K562 (cell line): Measurements from ENCODE around the gene FTH1. TPM values are rescaled to one million over a fixed set of nuclear protein-coding genes. Genes with fewer than 3 reads are reported as not detected.
A peak's percentile ranks its signal among the peaks of the same experiment; 100 is the strongest.

Source experiments
- ARID2 ChIP-seq: fragments of 450-650 bp; IDR thresholded peaks from 2 replicates; pipeline ENCODE4 v1.6.1; 2017; ENCODE audit warnings: antibody characterized with exemption, mild to moderate bottlenecking
- ASH1L ChIP-seq: fragments of 450-650 bp; IDR thresholded peaks from 2 replicates; pipeline ENCODE4 v1.6.1; 2018; ENCODE audit warnings: borderline replicate concordance, mild to moderate bottlenecking, low read depth; ENCODE audit not compliant: partially characterized antibody
- CREB3 ChIP-seq: fragments of 450-650 bp; conservative IDR thresholded peaks from 2 replicates; pipeline ENCODE4 v1.6.1; 2016; ENCODE audit warnings: missing genetic modification characterization, low read depth, mild to moderate bottlenecking, missing compliant biosample characterization, moderate library complexity
- DIDO1 ChIP-seq: fragments of 450-650 bp; IDR thresholded peaks from 2 replicates; pipeline ENCODE4 v1.6.1; 2016; ENCODE audit warnings: low read depth, missing biosample characterization, missing genetic modification characterization
- E2F4 ChIP-seq: sonication (generic); formaldehyde crosslinking; IDR thresholded peaks from 2 replicates; pipeline ENCODE4 v1.8.0; 2022; ENCODE audit warnings: mild to moderate bottlenecking, low read depth, missing genetic modification reagents
- GABPB2 ChIP-seq: fragments of 250-450 bp; sonication (Bioruptor Pico); conservative IDR thresholded peaks from 2 replicates; pipeline ENCODE4 v1.5.1; 2021; ENCODE audit warnings: mild to moderate bottlenecking
- MAFK ChIP-seq: IDR thresholded peaks from 2 replicates; pipeline ENCODE4 v1.6.1; 2011; ENCODE audit warnings: low read length, improper control_type of control experiment
- NFATC3 ChIP-seq: fragments of 450-650 bp; IDR thresholded peaks from 2 replicates; pipeline ENCODE4 v1.6.1; 2017; ENCODE audit warnings: mild to moderate bottlenecking
- NFYB ChIP-seq: IDR thresholded peaks from 2 replicates; pipeline ENCODE4 v1.6.1; 2011; ENCODE audit warnings: mild to moderate bottlenecking, moderate library complexity; ENCODE audit not compliant: insufficient read length; ENCODE audit errors: extremely low read depth
- NR1H2 ChIP-seq: sonication (generic); formaldehyde crosslinking; IDR thresholded peaks from 2 replicates; pipeline ENCODE4 v1.4.0; 2020; ENCODE audit warnings: mild to moderate bottlenecking, missing genetic modification reagents
- PHB2 ChIP-seq: fragments of 450-650 bp; IDR thresholded peaks from 2 replicates; pipeline ENCODE4 v1.6.1; 2017; ENCODE audit warnings: low read depth
- POLR2A ChIP-seq: fragments of 450-650 bp; conservative IDR thresholded peaks from 2 replicates; pipeline ENCODE4 v1.6.1; 2016
- RBBP5 ChIP-seq: fragments of 200-600 bp; sonication (generic); IDR thresholded peaks from 2 replicates; pipeline ENCODE4 v1.6.1; 2012; ENCODE audit warnings: borderline replicate concordance, mild to moderate bottlenecking, low read length, control low read depth, inconsistent platforms; ENCODE audit not compliant: insufficient read depth, poor library complexity, severe bottlenecking
- SNRNP70 ChIP-seq: fragments of 200-400 bp; formaldehyde crosslinking; optimal IDR thresholded peaks from 2 replicates; pipeline ENCODE3; 2017; ENCODE audit warnings: low read depth, low read length
- TAF1 ChIP-seq: IDR thresholded peaks from 2 replicates; pipeline ENCODE4 v1.6.1; 2011; ENCODE audit warnings: mild to moderate bottlenecking, low read length, moderate library complexity; ENCODE audit not compliant: insufficient read depth, control insufficient read depth, severe bottlenecking; ENCODE audit errors: extremely low read depth
- TEAD4 ChIP-seq, 2 experiments: sonication (generic) in 1 of 2; formaldehyde crosslinking in 1 of 2; IDR thresholded peaks; 2 replicates each; pipeline versions ENCODE4 v1.6.1 to v1.8.0; 2012 to 2022; ENCODE audit warnings: borderline replicate concordance in 1 of 2, inconsistent platforms in 1 of 2, low read length in 1 of 2, mild to moderate bottlenecking in 1 of 2, missing genetic modification reagents in 1 of 2
- XRCC4 ChIP-seq: IDR thresholded peaks from one replicate; pipeline ENCODE4 v1.6.1; 2011; ENCODE audit not compliant: insufficient read depth, insufficient read length; ENCODE audit errors: extremely low read depth
- ZBED1 ChIP-seq: IDR thresholded peaks from 2 replicates; pipeline ENCODE4 v1.6.1; 2014
- ZNF133 ChIP-seq: fragments of 250-450 bp; sonication (Bioruptor Pico); IDR thresholded peaks from 2 replicates; pipeline ENCODE4 v1.4.0; 2020; ENCODE audit warnings: mild to moderate bottlenecking
- ZNF707 ChIP-seq: fragments of 250-450 bp; sonication (Bioruptor Pico); conservative IDR thresholded peaks from 2 replicates; pipeline ENCODE4 v1.8.0; 2022; ENCODE audit warnings: inconsistent platforms, mild to moderate bottlenecking, moderate library complexity
- polyA plus RNA-seq, 8 experiments: library from polyadenylated mRNA; depleted of rRNA in 4 of 8; stranded (reverse) in 5 of 8; unstranded in 3 of 8; fragments of >200 nt; fragmentation: Nextera tagmentation in 2 of 8; fragmentation: Illumina TruSeq in 1 of 8; extraction: Ambion mirVana in 2 of 8; extraction: Trizol in 1 of 8; gene quantifications; 2 replicates each; pipeline versions ENCODE4 v1.2.1 to v1.2.3, GENCODE V29; 2011 to 2014; ENCODE audit warnings: inconsistent platforms in 1 of 8, missing spikeins in 1 of 8
- total RNA-seq, 7 experiments: library from RNA; depleted of rRNA in 6 of 7; stranded (reverse); fragments of >200 nt in 6 of 7; fragmentation: Illumina TruSeq in 2 of 7; extraction: Trizol in 2 of 7; gene quantifications; 2 replicates each; pipeline versions ENCODE4 v1.2.1 to v1.2.3, GENCODE V29; 2011 to 2021; ENCODE audit warnings: low replicate concordance in 1 of 7
- TF ChIP-seq, protein P1 (sequence below): fragments of 450-650 bp; IDR thresholded peaks from 2 replicates; pipeline ENCODE4 v1.6.1; 2018; ENCODE audit warnings: mild to moderate bottlenecking, low read depth; ENCODE audit not compliant: partially characterized antibody
- TF ChIP-seq, protein P2 (sequence below): fragments of 250-450 bp; sonication (Bioruptor Pico); IDR thresholded peaks from 2 replicates; pipeline ENCODE4 v1.5.0; 2021
- TF ChIP-seq, protein P3 (sequence below): fragments of 450-650 bp; formaldehyde crosslinking; IDR thresholded peaks from 2 replicates; pipeline ENCODE4 v1.4.0; 2020; ENCODE audit warnings: mild to moderate bottlenecking, moderate library complexity

FTH1 gene
- total and polyA plus RNA-seq, 9 of the 15 experiments (the other 6 are each of a cell fraction or from before 2014, with no cell fraction given) = 370 to 3,146 (median 802) TPM

GRCh38 chr11:61954106-61954850, 13.2 kb downstream of the FTH1 start (continued):
- TF ChIP-seq CREB3 (no peak), NFYB (no peak), NR1H2 (no peak), ZBED1 (no peak), ZNF133 (no peak), ARID2 (peak; percentile 42; the same call in 1 of the 2 replicates), GABPB2 (no peak), NFATC3 (no peak), E2F4 (no peak), ZNF707 (CRISPR knock-in tag) (no peak), TEAD4 (IDR thresholded peaks at IDR 0.05; ENCODE audit: low read length) (peak; percentile 57), TEAD4 (CRISPR knock-in tag; IDR thresholded peaks at IDR 0.05; ENCODE audit: borderline replicate concordance) (no peak), PHB2 (no peak), RBBP5 (no peak), XRCC4 (no peak), MAFK (no peak), DIDO1 (tag) (no peak), SNRNP70 (no peak), POLR2A (no peak), TAF1 (no peak), ASH1L (no peak)
- TF ChIP-seq, protein P1, sequence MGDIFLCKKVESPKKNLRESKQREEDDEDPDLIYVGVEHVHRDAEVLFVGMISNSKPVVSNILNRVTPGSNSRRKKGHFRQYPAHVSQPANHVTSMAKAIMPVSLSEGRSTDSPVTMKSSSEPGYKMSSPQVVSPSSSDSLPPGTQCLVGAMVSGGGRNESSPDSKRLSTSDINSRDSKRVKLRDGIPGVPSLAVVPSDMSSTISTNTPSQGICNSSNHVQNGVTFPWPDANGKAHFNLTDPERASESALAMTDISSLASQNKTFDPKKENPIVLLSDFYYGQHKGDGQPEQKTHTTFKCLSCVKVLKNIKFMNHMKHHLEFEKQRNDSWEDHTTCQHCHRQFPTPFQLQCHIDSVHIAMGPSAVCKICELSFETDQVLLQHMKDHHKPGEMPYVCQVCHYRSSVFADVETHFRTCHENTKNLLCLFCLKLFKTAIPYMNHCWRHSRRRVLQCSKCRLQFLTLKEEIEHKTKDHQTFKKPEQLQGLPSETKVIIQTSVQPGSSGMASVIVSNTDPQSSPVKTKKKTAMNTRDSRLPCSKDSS = no peak
- TF ChIP-seq, protein P2, sequence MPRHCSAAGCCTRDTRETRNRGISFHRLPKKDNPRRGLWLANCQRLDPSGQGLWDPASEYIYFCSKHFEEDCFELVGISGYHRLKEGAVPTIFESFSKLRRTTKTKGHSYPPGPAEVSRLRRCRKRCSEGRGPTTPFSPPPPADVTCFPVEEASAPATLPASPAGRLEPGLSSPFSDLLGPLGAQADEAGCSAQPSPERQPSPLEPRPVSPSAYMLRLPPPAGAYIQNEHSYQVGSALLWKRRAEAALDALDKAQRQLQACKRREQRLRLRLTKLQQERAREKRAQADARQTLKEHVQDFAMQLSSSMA (CRISPR knock-in tag) = no peak
- TF ChIP-seq, protein P3, sequence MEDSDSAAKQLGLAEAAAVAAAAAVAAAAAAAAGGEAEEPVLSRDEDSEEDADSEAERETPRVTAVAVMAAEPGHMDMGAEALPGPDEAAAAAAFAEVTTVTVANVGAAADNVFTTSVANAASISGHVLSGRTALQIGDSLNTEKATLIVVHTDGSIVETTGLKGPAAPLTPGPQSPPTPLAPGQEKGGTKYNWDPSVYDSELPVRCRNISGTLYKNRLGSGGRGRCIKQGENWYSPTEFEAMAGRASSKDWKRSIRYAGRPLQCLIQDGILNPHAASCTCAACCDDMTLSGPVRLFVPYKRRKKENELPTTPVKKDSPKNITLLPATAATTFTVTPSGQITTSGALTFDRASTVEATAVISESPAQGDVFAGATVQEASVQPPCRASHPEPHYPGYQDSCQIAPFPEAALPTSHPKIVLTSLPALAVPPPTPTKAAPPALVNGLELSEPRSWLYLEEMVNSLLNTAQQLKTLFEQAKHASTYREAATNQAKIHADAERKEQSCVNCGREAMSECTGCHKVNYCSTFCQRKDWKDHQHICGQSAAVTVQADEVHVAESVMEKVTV = peak; percentile 55; the same call in 1 of the 2 replicates
